MCF 10A (cell line): ENCODE data around the gene RSL24D1. TPM values are rescaled to one million over a fixed set of nuclear protein-coding genes. Genes with fewer than 3 reads are reported as not detected.
A peak's percentile ranks its signal among the peaks of the same experiment; 100 is the strongest.

ENCODE experiments used
- BruUV-seq: library from RNA; stranded (reverse); fragments of 400-500 nt; replicated peaks from 2 replicates; lab custom pipeline; 2021; lab: Mats Ljungman, UMichigan
- CTCF ChIA-PET: fragments of 300-600 bp; sonication (Branson Sonifier 250); formaldehyde crosslinking; extraction: SDS; loops from one replicate; lab custom pipeline; 2021; ENCODE audit warnings: antibody characterized with exemption, inconsistent platforms; lab: Yijun Ruan, JAX
- POLR2A ChIA-PET: fragments of 300-600, 350-650 bp; sonication (Branson Sonifier 250); formaldehyde crosslinking; extraction: SDS; loops from one replicate; lab custom pipeline; 2020; ENCODE audit warnings: antibody characterized with exemption, inconsistent platforms; lab: Yijun Ruan, JAX
- DNase-seq: peaks from one replicate; pipeline ENCODE4 v3.0.0-alpha.2; 2018; ENCODE audit not compliant: unreplicated experiment
- H3K27ac Mint-ChIP-seq: one replicate; pipeline ENCODE4 v1.8.0; 2022; ENCODE audit warnings: mild to moderate bottlenecking, low read depth, mixed read lengths; ENCODE audit not compliant: unreplicated experiment
- H3K27me3 Mint-ChIP-seq: one replicate; pipeline ENCODE4 v1.8.0; 2022; ENCODE audit warnings: mixed read lengths; ENCODE audit not compliant: insufficient read depth, unreplicated experiment
- H3K36me3 Mint-ChIP-seq: one replicate; pipeline ENCODE4 v1.8.0; 2022; ENCODE audit warnings: mild to moderate bottlenecking, moderate library complexity, mixed read lengths; ENCODE audit not compliant: insufficient read depth, unreplicated experiment
- H3K4me1 Mint-ChIP-seq: one replicate; pipeline ENCODE4 v1.8.0; 2022; ENCODE audit warnings: mixed read lengths; ENCODE audit not compliant: insufficient read depth, unreplicated experiment
- H3K4me3 Mint-ChIP-seq: one replicate; pipeline ENCODE4 v1.8.0; 2022; ENCODE audit warnings: mild to moderate bottlenecking, moderate library complexity, mixed read lengths; ENCODE audit not compliant: unreplicated experiment
- H3K9me3 Mint-ChIP-seq: one replicate; pipeline ENCODE4 v1.8.0; 2022; ENCODE audit warnings: mixed read lengths; ENCODE audit not compliant: unreplicated experiment
- CTCF ChIP-seq: fragments of 200-600 bp; IDR thresholded peaks from one replicate; pipeline ENCODE4 v1.8.0; 2022; ENCODE audit warnings: antibody characterized with exemption, mild to moderate bottlenecking; ENCODE audit not compliant: unreplicated experiment
- intact Hi-C: fragments of 100-400 bp; cut with micrococcal nuclease; formaldehyde crosslinking; loops from 2 replicates; pipeline ENCODE4 v1.14.1; 2022
- total RNA-seq: library from RNA; stranded (reverse); gene quantifications from 2 replicates; pipeline ENCODE4 v1.2.3, GENCODE V29; 2022

RSL24D1 gene
- total RNA-seq, 1 experiment from 2014 or later: 167 TPM

DNA sequence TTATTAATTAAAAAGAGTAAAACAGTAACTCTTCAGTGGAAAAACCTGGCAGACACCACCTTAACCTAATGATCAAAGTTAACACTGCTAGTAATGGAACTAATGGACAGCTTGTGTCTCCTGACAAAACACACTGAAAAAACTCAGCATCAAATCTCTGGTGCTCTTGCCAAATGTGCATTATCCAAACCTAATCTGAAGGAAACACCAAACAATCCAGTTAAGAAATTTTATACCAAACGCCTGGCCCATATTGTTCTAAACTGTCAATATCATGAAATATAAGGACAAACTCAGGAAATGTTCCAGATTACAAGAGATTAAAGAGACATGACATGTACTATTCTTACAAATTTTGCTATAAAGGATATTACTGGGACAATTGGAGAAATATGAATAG lies 10.4 kb downstream of the RSL24D1 start:
- H3K9me3 Mint-ChIP-seq: no peaks in the 10 kb centered on the region
- no TSS peak for BruUV-seq
- ChIA-PET CTCF (interaction anchor here (0.6 to 1.2 kb wide), 3 partner anchors 18 to 104 kb away, joined by 3 read pairs; no protein-coding TSS in a partner anchor), POLR2A (interaction anchor here (1.5 kb wide), 1 partner anchor 11 kb away, joined by 6 read pairs; the partner anchor contains the start of gene RSL24D1)
- no peak overlapping the region for H3K4me3 Mint-ChIP-seq
- H3K36me3 Mint-ChIP-seq: peaks cover 92% of the 10 kb centered on the region
- no peak for TF ChIP-seq CTCF
- peak overlapping the region; percentile 35 for H3K27ac Mint-ChIP-seq
- DNase-seq: no peak
- no peaks in the 10 kb centered on the region for H3K27me3 Mint-ChIP-seq
- H3K4me1 Mint-ChIP-seq: peaks cover 25% of the 10 kb centered on the region
- intact Hi-C loops: no loop called here

- no peak for TF ChIP-seq CTCF
- H3K9me3 Mint-ChIP-seq: no peaks in the 10 kb centered on the region
- no TSS peak for BruUV-seq
- H3K4me1 Mint-ChIP-seq: peaks cover 25% of the 10 kb centered on the region
- H3K4me3 Mint-ChIP-seq: no peak overlapping the region
- H3K27ac Mint-ChIP-seq: no peak overlapping the region
- intact Hi-C loops: no loop called here
- ChIA-PET CTCF (interaction anchor here (0.6 to 1.7 kb wide), 3 partner anchors 13 to 17 kb away, joined by 3 to 11 read pairs (median 4); no protein-coding TSS in a partner anchor), POLR2A (interaction anchor here (1.3 kb wide), 1 partner anchor 13 kb away, joined by 9 read pairs; the partner anchor contains the start of gene RSL24D1)
- peaks cover 94% of the 10 kb centered on the region for H3K36me3 Mint-ChIP-seq
- DNase-seq: no peak
- H3K27me3 Mint-ChIP-seq: no peaks in the 10 kb centered on the region
Observed at GRCh38 chr15:55183679-55184078, 13.1 kb downstream of the RSL24D1 start.

DNA sequence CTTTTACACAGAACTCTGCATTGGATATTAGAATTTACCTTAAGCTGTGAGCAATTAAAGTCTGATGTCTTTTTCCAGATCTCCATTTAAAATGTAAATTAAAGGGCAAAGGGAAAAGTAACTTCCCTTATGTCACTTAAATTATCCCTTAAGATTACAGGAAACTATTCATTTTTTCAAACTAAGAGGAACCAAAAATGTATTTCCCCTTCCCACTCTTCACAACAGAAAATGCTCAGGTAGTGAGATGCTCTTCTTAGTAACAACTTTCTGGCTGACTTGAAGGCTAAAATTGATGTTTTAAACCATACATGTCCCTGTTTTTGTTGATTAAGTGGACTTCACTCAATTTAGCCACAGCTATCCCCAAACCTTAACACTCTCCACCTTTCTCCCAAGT lies 17.6 kb downstream of the RSL24D1 start:
- DNase-seq: no peak
- H3K36me3 Mint-ChIP-seq: peaks cover 62% of the 10 kb centered on the region
- POLR2A ChIA-PET: no interaction called here
- H3K9me3 Mint-ChIP-seq: no peaks in the 10 kb centered on the region
- intact Hi-C loops: no loop called here
- BruUV-seq: no TSS peak
- no peak overlapping the region for H3K27ac Mint-ChIP-seq
- peaks cover under 1% of the 10 kb centered on the region for H3K4me1 Mint-ChIP-seq
- H3K27me3 Mint-ChIP-seq: no peaks in the 10 kb centered on the region
- CTCF ChIA-PET: interaction anchor here (0.8 to 6.1 kb wide), 2 partner anchors 11 to 1370 kb away, joined by 4 to 31 read pairs; no protein-coding TSS in a partner anchor
- H3K4me3 Mint-ChIP-seq: no peak overlapping the region
- no peak for TF ChIP-seq CTCF

- ChIA-PET POLR2A (no interaction called here), CTCF (interaction anchor here (0.6 to 2.6 kb wide), 5 partner anchors 13 to 1296 kb away, joined by 3 to 11 read pairs (median 4); no protein-coding TSS in a partner anchor)
- Mint-ChIP-seq H3K4me1 (no peaks in the 10 kb centered on the region), H3K27ac (no peak overlapping the region), H3K27me3 (no peaks in the 10 kb centered on the region), H3K4me3 (no peak overlapping the region), H3K9me3 (no peaks in the 10 kb centered on the region), H3K36me3 (no peaks in the 10 kb centered on the region)
- intact Hi-C loops: no loop called here
- TF ChIP-seq CTCF: no peak
- no peak for DNase-seq
- BruUV-seq: no TSS peak
Observed at GRCh38 chr15:55170361-55170760, 26.4 kb downstream of the RSL24D1 start.
